Endodermal cell (in vitro differentiated cells): ENCODE measurements around the gene WWP2. TPM values are rescaled to one million over a fixed set of nuclear protein-coding genes. Genes with fewer than 3 reads are reported as not detected.
A peak's percentile ranks its signal among the peaks of the same experiment; 100 is the strongest.

Experiments
- DNase-seq: peaks from one replicate; pipeline ENCODE4 v3.0.0-alpha.2; 2017
- H3K27ac ChIP-seq: 2 replicates; pipeline ENCODE4 v1.5.1; 2013; ENCODE audit warnings: mild to moderate bottlenecking, low read depth, low read length, moderate library complexity
- H3K27me3 ChIP-seq: 2 replicates; pipeline ENCODE4 v1.6.1; 2013; ENCODE audit warnings: mild to moderate bottlenecking, low read length, moderate library complexity; ENCODE audit not compliant: insufficient read depth, control insufficient read depth, poor library complexity, severe bottlenecking
- H3K36me3 ChIP-seq: 2 replicates; pipeline ENCODE4 v1.7.0; 2013; ENCODE audit warnings: mild to moderate bottlenecking, low read length, moderate library complexity; ENCODE audit not compliant: control insufficient read depth, insufficient read depth
- H3K4me1 ChIP-seq: one replicate; pipeline ENCODE4 v1.7.0; 2013; ENCODE audit warnings: low read length; ENCODE audit not compliant: control insufficient read depth, insufficient read depth
- H3K4me3 ChIP-seq: 2 replicates; pipeline ENCODE4 v1.5.1; 2013; ENCODE audit warnings: mild to moderate bottlenecking, low read length, moderate library complexity
- H3K9ac ChIP-seq: 2 replicates; pipeline ENCODE4 v1.6.1; 2013; ENCODE audit warnings: mild to moderate bottlenecking, low read length, moderate library complexity; ENCODE audit not compliant: poor library complexity, severe bottlenecking; ENCODE audit errors: extremely low read depth
- H3K9me3 ChIP-seq: 2 replicates; pipeline ENCODE4 v1.6.1; 2013; ENCODE audit warnings: mild to moderate bottlenecking, low read length, moderate library complexity; ENCODE audit not compliant: control insufficient read depth
- H3K27ac Mint-ChIP-seq: 2 replicates; pipeline ENCODE4 v1.8.0; 2020; ENCODE audit warnings: mixed read lengths
- H3K27me3 Mint-ChIP-seq: 2 replicates; pipeline ENCODE4 v1.8.0; 2021; ENCODE audit warnings: mild to moderate bottlenecking, mixed read lengths; ENCODE audit not compliant: insufficient read depth
- H3K36me3 Mint-ChIP-seq: 2 replicates; pipeline ENCODE4 v1.8.0; 2020; ENCODE audit warnings: low read depth, mixed read lengths
- H3K4me1 Mint-ChIP-seq: 2 replicates; pipeline ENCODE4 v1.8.0; 2020; ENCODE audit warnings: mixed read lengths
- H3K4me3 Mint-ChIP-seq: 2 replicates; pipeline ENCODE4 v1.8.0; 2020; ENCODE audit warnings: mild to moderate bottlenecking, moderate library complexity, mixed read lengths
- H3K9me3 Mint-ChIP-seq: 2 replicates; pipeline ENCODE4 v1.8.0; 2020; ENCODE audit warnings: mild to moderate bottlenecking, mixed read lengths
- WGBS, 2 experiments: methylation state at CpG; one replicate each; pipeline versions ENCODE4 v1.1.5 to v1.1.7; 2013; ENCODE audit warnings: missing lambda C conversion rate in 2 of 2, mixed read lengths in 1 of 2; ENCODE audit not compliant: insufficient coverage in 1 of 2, insufficient read length in 1 of 2; 5-methylcytosine and 5-hydroxymethylcytosine counted together
- total RNA-seq, 2 donors: library from RNA; stranded (reverse); fragmentation: NEBNext Ultra II Directional in 1 of 2; extraction: Animal tissue kit (Norgen Biotek cat#: 25700) in 1 of 2; gene quantifications; 2 replicates in 1 of 2; 3 replicates in 1 of 2; pipeline ENCODE4 v1.2.1, GENCODE V29; 2021
- TF ChIP-seq, protein P1 (sequence below): fragments of 200-600 bp; sonication (generic); conservative IDR thresholded peaks from 2 replicates; pipeline ENCODE4 v1.5.0; 2021; ENCODE audit warnings: antibody characterized with exemption, mild to moderate bottlenecking

WWP2 gene
- total RNA-seq, 2 donors from 2014 or later, result 42.3 to 50.0 TPM

DNA sequence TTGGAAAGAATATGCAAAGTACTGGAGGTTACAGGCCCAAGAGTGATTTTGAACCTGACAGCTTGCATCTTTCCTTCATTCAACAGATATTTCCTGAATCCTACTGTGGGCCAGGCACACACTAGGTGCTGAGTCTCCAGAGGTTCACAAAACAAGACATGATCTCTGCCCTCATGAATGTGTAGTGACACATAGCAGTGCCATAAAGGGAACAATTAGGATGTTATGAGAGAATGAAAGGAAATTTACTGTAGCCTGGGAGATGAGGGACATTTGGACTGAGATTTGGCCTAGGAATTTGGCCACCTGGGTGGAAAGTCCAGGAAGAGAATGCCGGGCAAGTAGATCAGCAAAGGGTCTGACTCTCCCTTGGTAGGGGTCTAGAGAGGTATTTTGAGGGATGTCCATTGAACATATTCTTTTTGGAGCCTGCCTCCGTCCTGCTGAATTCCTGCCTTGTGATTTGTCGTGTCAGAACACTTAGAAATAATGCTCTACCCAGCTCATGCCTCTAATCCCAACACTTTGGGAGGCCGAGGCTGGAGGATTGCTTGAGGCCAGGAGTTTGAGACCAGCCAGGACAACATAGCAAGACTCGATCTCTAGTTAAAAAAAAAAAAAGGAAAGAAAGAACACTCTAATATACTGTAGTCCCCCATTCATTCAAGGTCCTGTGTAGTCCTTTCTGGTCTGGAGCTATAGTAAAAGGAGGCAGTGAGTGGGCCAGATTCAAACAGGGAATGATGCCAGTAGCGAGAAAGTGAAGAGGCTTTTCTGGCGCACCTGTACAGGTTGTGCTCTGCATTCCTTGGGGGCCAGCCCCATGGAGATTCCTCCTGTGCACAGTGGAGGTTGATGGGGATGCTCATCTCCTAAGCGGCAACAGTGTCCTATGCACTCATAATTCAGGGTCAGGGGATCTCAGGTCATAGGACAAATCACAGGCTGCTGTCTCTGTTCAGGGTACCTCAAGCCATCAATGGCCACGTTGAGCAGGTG is 98.4 kb downstream of the WWP2 start:
- H3K4me1 Mint-ChIP-seq, result peaks cover 2% of the 10 kb centered on the region
- H3K36me3 ChIP-seq, result peaks cover 8% of the 10 kb centered on the region
- no peak for DNase-seq
- H3K4me3 Mint-ChIP-seq, result no peak overlapping the region
- H3K27ac Mint-ChIP-seq, result peak overlapping the region; percentile 33
- H3K9me3 ChIP-seq, result peaks cover 6% of the 10 kb centered on the region
- no peak overlapping the region for H3K27ac ChIP-seq
- no peaks in the 10 kb centered on the region for H3K27me3 ChIP-seq
- no peak overlapping the region for H3K9ac ChIP-seq
- no peaks in the 10 kb centered on the region for H3K27me3 Mint-ChIP-seq
- WGBS, 2 experiments, result 91 to 93% methylated on average over 7 to 8 of the region's 9 CpGs
- TF ChIP-seq, protein P1, sequence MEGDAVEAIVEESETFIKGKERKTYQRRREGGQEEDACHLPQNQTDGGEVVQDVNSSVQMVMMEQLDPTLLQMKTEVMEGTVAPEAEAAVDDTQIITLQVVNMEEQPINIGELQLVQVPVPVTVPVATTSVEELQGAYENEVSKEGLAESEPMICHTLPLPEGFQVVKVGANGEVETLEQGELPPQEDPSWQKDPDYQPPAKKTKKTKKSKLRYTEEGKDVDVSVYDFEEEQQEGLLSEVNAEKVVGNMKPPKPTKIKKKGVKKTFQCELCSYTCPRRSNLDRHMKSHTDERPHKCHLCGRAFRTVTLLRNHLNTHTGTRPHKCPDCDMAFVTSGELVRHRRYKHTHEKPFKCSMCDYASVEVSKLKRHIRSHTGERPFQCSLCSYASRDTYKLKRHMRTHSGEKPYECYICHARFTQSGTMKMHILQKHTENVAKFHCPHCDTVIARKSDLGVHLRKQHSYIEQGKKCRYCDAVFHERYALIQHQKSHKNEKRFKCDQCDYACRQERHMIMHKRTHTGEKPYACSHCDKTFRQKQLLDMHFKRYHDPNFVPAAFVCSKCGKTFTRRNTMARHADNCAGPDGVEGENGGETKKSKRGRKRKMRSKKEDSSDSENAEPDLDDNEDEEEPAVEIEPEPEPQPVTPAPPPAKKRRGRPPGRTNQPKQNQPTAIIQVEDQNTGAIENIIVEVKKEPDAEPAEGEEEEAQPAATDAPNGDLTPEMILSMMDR, result no peak
- H3K36me3 Mint-ChIP-seq, result peaks cover 29% of the 10 kb centered on the region
- no peak overlapping the region for H3K4me3 ChIP-seq
- H3K9me3 Mint-ChIP-seq, result peaks cover 7% of the 10 kb centered on the region
- H3K4me1 ChIP-seq, result no peaks in the 10 kb centered on the region

DNA sequence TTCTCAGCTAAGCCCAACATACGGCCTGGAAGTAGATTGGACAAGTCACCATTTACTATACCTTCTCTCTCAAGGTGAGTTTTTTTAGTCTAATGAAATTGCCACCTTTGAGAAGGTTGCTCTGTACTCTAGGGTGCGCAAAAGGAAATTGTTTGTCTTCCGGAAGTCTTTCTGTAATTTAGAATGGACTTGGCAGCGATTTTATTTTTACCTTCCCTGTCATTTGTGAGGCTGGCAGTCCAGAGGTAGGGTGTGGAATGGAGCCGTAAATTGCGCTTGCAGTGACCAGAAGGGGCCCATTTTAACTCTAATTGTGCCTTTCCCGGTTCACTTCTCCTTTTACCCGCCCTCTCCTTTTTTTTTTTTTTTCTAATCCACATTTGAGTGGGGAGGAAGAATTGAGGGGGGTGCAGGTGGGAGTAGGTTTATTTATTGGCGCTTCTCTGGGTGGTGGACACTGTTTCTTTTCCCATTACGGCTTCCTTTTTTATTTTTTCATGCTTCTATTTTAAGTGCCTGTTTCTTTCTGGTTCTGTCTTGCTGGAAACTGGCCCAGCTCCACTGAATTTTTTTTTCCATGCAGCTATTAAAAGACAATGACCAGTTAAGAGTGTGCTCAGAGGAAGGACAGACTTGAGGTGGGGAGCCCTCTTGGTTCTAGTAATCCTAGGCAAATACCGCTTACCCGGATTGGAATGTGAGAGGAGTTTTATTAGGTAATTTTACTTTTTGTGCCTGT is 99.3 kb downstream of the WWP2 start:
- peak overlapping the region; percentile 36 for H3K27ac Mint-ChIP-seq

More for the DNA sequence above, 99.3 kb downstream of the WWP2 start:
- Histone ChIP-seq H3K36me3 (peaks cover 8% of the 10 kb centered on the region), H3K9me3 (peaks cover 6% of the 10 kb centered on the region), H3K4me3 (no peak overlapping the region), H3K27ac (no peak overlapping the region), H3K27me3 (no peaks in the 10 kb centered on the region), H3K4me1 (no peaks in the 10 kb centered on the region), H3K9ac (no peak overlapping the region)
- WGBS, 2 experiments, result 95 to 100% methylated on average over 7 to 10 of the region's 12 CpGs
- no peak for DNase-seq
- no peak overlapping the region for H3K4me3 Mint-ChIP-seq
- TF ChIP-seq, protein P1, result no peak
- peaks cover 5% of the 10 kb centered on the region for H3K9me3 Mint-ChIP-seq
- H3K4me1 Mint-ChIP-seq, result peaks cover 2% of the 10 kb centered on the region
- peaks cover 27% of the 10 kb centered on the region for H3K36me3 Mint-ChIP-seq
- no peaks in the 10 kb centered on the region for H3K27me3 Mint-ChIP-seq
